OCI-LY3 (cell line): ENCODE results near the gene ZNF423.

Experiments
- H2AFZ ChIP-seq: fragments of 200-600, 300-600 bp; shearing (Covaris generic); 2 replicates; pipeline ENCODE4 v1.6.0; 2014; ENCODE audit warnings: antibody characterized with exemption, low read depth, low read length
- H3K27ac ChIP-seq: fragments of 200-600, 300-600 bp; sonication (generic); 2 replicates; pipeline ENCODE4 v1.5.1; 2014; ENCODE audit warnings: mild to moderate bottlenecking, low read length, moderate library complexity, mixed read lengths
- H3K27me3 ChIP-seq: fragments of 200-600, 300-600 bp; sonication (generic); 2 replicates; pipeline ENCODE4 v1.6.1; 2014; ENCODE audit warnings: low read depth, low read length, mixed read lengths
- H3K36me3 ChIP-seq: fragments of 200-600, 300-600 bp; sonication (generic); replicated peaks from 2 replicates; pipeline ENCODE3; 2014; ENCODE audit warnings: low read depth, low read length, mixed read lengths
- H3K4me1 ChIP-seq: fragments of 300-600, 200-600 bp; sonication (generic); 2 replicates; pipeline ENCODE4 v1.6.1; 2014; ENCODE audit warnings: low read length, mixed read lengths
- H3K4me2 ChIP-seq: fragments of 200-600, 300-600 bp; sonication (generic); 2 replicates; pipeline ENCODE4 v1.6.1; 2014; ENCODE audit warnings: low read length, mixed read lengths
- H3K4me3 ChIP-seq: fragments of 300-600, 200-600 bp; sonication (generic); 2 replicates; pipeline ENCODE4 v1.5.1; 2014; ENCODE audit warnings: antibody characterized with exemption, mild to moderate bottlenecking, low read length, moderate library complexity
- H3K79me2 ChIP-seq: fragments of 300-600, 200-600 bp; shearing (Covaris generic); 2 replicates; pipeline ENCODE4 v1.6.1; 2014; ENCODE audit warnings: mild to moderate bottlenecking, low read length, mixed read lengths
- H3K9ac ChIP-seq: fragments of 300-600, 200-600 bp; shearing (Covaris generic); 2 replicates; pipeline ENCODE4 v1.6.0; 2014; ENCODE audit warnings: mild to moderate bottlenecking, low read length, moderate library complexity
- H3K9me3 ChIP-seq: fragments of 200-600, 300-600 bp; shearing (Covaris generic); 2 replicates; pipeline ENCODE4 v1.6.1; 2014; ENCODE audit warnings: low read length, mixed read lengths; ENCODE audit not compliant: insufficient read depth
- H4K20me1 ChIP-seq: fragments of 200-600, 300-600 bp; sonication (generic); 2 replicates; pipeline ENCODE4 v1.6.1; 2016; ENCODE audit warnings: low read length, mixed read lengths; ENCODE audit not compliant: insufficient read depth
- EZH2phosphoT487 ChIP-seq: fragments of 200-600 bp; shearing (Covaris generic); IDR thresholded peaks from 2 replicates; pipeline ENCODE4 v1.6.1; 2018; ENCODE audit warnings: antibody characterized with exemption, mixed run types, low read depth
- TF ChIP-seq, protein P1 (sequence below): fragments of 200-600, 300-600 bp; sonication (generic); IDR thresholded peaks from 2 replicates; pipeline ENCODE4 v1.5.1; 2014; ENCODE audit warnings: antibody characterized with exemption, low read length, low read depth

Gene ZNF423

DNA sequence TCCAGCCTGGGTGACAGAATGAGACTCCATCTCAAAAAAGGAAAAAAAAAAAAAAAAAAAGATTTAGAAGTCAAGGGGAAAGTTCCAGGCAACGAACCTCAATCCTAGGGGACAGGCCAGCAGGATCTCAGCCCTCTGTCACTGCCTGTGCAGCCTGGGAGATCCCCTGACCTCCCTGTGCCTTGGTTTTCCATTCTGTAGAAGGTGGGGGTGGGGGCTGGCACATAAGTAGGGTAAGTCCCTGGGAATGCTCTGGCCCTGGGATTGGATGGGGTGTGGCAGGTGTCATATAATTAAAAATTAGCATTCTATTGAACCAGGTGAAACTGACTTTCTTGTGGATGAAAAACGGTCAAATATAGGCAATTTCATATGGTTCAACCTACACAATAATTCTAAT, 391.8 kb downstream of the ZNF423 start:
- Histone ChIP-seq H3K4me1 (no peaks in the 10 kb centered on the region), H3K27me3 (no peaks in the 10 kb centered on the region), H3K36me3 (no peaks in the 10 kb centered on the region), H2AFZ (no peak overlapping the region), H3K9ac (no peak overlapping the region), H4K20me1 (no peaks in the 10 kb centered on the region), H3K27ac (no peak overlapping the region), H3K4me3 (no peak overlapping the region), H3K4me2 (no peak overlapping the region), H3K9me3 (no peaks in the 10 kb centered on the region), H3K79me2 (no peaks in the 10 kb centered on the region)
- TF ChIP-seq EZH2phosphoT487, result no peak
- TF ChIP-seq, protein P1, sequence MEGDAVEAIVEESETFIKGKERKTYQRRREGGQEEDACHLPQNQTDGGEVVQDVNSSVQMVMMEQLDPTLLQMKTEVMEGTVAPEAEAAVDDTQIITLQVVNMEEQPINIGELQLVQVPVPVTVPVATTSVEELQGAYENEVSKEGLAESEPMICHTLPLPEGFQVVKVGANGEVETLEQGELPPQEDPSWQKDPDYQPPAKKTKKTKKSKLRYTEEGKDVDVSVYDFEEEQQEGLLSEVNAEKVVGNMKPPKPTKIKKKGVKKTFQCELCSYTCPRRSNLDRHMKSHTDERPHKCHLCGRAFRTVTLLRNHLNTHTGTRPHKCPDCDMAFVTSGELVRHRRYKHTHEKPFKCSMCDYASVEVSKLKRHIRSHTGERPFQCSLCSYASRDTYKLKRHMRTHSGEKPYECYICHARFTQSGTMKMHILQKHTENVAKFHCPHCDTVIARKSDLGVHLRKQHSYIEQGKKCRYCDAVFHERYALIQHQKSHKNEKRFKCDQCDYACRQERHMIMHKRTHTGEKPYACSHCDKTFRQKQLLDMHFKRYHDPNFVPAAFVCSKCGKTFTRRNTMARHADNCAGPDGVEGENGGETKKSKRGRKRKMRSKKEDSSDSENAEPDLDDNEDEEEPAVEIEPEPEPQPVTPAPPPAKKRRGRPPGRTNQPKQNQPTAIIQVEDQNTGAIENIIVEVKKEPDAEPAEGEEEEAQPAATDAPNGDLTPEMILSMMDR, result no peak

- no peaks in the 10 kb centered on the region for H3K36me3 ChIP-seq
- no peak overlapping the region for H3K9ac ChIP-seq
- no peaks in the 10 kb centered on the region for H3K9me3 ChIP-seq
- TF ChIP-seq, protein P1, result no peak
- H3K27ac ChIP-seq, result no peak overlapping the region
- no peak overlapping the region for H2AFZ ChIP-seq
- no peaks in the 10 kb centered on the region; the same call in 1 of the 2 replicates for H3K27me3 ChIP-seq
- no peaks in the 10 kb centered on the region for H3K79me2 ChIP-seq
- no peaks in the 10 kb centered on the region for H3K4me1 ChIP-seq
- no peak overlapping the region for H3K4me2 ChIP-seq
- no peaks in the 10 kb centered on the region for H4K20me1 ChIP-seq
- no peak overlapping the region for H3K4me3 ChIP-seq
These were observed 392.4 kb downstream of the ZNF423 start for GRCh38 chr16:49463529-49463928.

DNA sequence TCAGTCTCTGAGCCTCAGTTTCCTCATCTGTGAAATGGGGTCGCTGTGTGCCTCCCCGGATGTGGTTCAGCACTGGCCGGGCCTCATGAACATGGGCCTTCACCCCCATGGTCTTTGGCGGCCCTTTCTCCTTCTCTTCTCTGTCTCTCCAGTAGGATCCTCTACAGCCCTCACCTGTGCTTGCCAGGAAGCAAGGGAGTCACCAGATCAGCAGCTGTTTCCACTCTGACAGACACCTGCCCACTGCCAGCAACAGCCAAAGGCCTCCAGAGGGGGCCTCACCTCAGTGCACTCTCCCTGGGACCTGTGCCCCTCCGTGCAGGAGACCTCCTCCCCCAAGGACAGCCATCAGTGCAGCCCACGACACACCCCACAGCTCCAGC, 392.9 kb downstream of the ZNF423 start:
- Histone ChIP-seq H3K4me1 (no peaks in the 10 kb centered on the region), H3K36me3 (no peaks in the 10 kb centered on the region), H3K4me2 (no peak overlapping the region), H3K79me2 (no peaks in the 10 kb centered on the region), H3K9ac (no peak overlapping the region), H3K27ac (no peak overlapping the region), H4K20me1 (no peaks in the 10 kb centered on the region), H3K9me3 (no peaks in the 10 kb centered on the region), H3K27me3 (no peaks in the 10 kb centered on the region; the same call in 1 of the 2 replicates), H3K4me3 (no peak overlapping the region), H2AFZ (no peak overlapping the region)
- TF ChIP-seq EZH2phosphoT487, result no peak
- TF ChIP-seq, protein P1, result no peak

- no peak overlapping the region for H2AFZ ChIP-seq
- H3K27ac ChIP-seq, result no peak overlapping the region
- no peak overlapping the region for H3K4me2 ChIP-seq
These were observed 393.4 kb downstream of the ZNF423 start for GRCh38 chr16:49462362-49462988.

More at GRCh38 chr16:49462362-49462988, 393.4 kb downstream of the ZNF423 start:
- Histone ChIP-seq H3K4me1 (no peaks in the 10 kb centered on the region), H3K36me3 (no peaks in the 10 kb centered on the region), H3K79me2 (no peaks in the 10 kb centered on the region), H3K9ac (no peak overlapping the region), H4K20me1 (no peaks in the 10 kb centered on the region), H3K9me3 (no peaks in the 10 kb centered on the region), H3K27me3 (peaks cover 1% of the 10 kb centered on the region; the same call in 1 of the 2 replicates), H3K4me3 (no peak overlapping the region)
- no peak for TF ChIP-seq EZH2phosphoT487
- TF ChIP-seq, protein P1, result no peak
